Body of pancreas (tissue), 4 donors: Measurements from ENCODE around the gene AK3.

Experiments used
- CTCF ChIP-seq, 7 experiments: fragments of 450-650 bp in 4 of 7; fragments of 200-600 bp in 3 of 7; sonication (generic) in 3 of 7; IDR thresholded peaks; one replicate each; pipeline ENCODE4 v1.5.1; 2016 to 2019; ENCODE audit warnings: antibody characterized with exemption in 7 of 7
- POLR2A ChIP-seq, 3 donors: fragments of 450-650 bp; IDR thresholded peaks; one replicate each; pipeline ENCODE4 v1.6.1; 2016; ENCODE audit warnings: antibody characterized with exemption in 3 of 3, mild to moderate bottlenecking in 2 of 3

DNA sequence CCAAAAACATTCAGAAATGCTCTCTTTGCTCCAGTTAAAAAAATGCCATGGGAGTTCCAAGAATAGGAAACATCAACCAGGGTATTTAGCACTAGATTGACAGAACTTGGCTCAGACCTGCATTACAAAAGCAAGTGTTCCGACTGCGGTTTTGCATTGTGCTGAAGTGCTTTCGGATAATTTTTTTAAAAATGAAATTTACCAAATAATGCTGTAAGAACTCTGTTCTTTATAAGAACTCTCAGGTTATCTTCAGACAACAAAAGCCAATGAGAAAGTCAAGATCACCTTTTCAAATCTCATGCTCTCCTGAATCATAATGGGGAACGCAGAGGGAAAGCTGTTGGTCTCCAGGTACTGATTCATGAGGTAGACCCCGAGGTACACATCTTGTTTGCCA is 79.4 kb downstream of the AK3 start:
- TF ChIP-seq CTCF (IDR thresholded peaks at IDR 0.05) (no peak), POLR2A (IDR thresholded peaks at IDR 0.05) (no peak)
